T1000 (cell line): ENCODE data around the gene FAM53B.

Experiments
- DNase-seq: peaks from one replicate; lab custom pipeline; 2025; ENCODE audit warnings: mixed read lengths; lab: John Stamatoyannopoulos, UW

FAM53B gene

DNA sequence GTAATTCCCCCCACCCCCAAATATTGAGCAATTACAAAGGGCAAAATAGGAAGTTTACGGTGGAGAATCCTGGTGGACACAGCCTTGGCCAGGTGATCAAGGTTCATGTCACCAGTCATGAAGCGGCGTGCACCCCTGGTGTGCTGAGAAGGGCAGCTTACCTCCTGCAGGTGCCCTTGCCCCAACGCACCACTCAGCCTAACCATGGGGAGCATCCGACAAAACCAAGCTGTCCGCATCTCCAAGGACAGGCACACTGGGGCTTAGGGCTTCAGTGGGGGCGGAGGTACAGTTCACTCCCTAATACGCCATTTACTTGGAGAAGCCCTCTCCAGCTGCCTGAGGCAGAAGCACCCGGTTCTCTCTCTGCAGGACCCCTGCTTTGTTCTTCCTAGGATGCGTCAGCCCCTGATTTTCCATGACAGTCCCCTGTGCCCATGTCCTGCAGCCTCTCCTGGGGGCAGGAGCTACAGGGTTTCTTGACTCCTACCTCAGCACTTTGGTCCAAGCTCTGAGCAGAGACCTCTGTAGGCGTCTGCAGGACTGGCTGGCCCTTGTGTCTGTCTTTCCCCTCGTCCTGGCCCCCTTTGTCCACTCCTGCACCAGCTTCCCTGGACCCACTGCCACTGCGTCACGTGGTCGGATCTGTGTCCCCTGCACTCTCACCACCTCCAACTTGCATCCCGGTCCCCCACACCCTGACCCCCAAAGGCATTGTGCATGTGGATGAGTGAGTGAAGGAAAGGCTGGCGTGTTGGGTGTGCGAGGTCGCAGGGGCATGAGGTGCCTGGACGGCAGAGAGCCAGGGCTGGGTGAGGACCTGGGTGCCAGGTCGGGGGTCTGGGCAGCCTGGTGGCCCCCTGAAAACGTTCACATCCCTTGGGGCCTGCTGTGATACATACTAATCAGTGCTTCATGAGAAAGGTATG lies 168.8 kb downstream of the FAM53B start:
- no peak for DNase-seq

DNA sequence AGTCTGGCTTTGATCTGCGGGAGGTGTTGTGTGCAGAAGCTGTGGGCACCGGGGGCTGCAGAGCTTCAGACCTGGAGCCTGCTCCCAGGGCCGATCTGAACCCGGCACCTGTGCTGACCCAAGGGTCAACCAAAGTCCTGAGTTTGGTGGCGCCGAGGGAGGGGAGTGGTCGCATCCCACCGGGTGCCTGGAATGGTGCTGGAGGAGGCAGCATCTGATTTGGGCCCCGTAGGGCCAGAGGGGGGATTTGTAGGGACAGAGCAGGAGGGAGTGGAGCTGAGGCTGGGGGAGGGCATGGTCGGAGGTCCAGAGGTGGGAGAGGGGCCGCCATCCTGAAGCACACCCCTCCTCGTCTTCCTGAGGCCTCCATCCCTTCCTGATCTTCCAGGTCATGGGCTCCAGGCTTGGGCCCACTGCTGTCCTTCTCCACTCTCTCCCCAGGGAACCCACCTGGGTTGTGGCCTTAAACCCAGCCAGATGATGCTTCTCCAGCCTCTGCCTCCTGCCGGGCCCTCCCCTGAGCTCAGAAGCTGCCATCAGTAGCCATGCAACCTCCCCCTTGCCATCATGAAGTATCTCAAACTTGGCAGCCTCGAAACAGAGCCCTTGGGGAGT lies 169.6 kb downstream of the FAM53B start:
- no peak for DNase-seq

DNA sequence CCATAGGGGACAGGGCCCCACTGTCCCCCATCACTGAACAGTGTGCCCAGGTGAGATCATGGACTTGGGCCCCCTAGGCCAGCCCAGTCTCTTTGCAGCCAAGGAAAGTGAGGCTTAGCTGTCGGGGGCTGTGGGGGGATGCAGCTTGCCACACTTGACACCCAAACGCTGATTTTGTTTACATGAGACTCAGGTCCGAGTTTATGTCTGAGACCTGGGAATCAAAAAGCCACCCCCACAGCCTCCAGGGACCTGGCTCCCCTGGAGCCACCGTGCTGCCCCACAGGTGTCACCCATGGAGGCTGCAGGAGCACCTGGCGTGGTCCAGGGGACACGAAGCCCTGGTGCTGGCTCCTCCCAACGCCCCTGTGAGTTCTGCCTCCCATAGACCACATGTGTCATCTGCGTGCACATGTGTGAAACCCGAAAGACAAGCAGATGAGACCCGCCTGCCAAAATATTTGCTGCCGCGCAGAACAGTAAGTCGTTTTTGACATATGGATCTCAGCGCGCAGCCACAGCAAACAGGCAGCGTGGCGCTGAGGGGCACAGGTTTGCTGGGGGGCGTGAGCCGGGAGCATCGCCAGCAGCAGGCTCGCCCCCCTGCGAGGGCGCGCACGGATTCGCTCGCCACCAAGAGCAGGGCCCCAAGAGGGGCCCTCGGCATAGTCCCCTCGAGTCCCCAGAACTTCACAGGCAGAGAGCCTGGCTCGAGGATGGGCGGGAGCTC lies 170.3 kb downstream of the FAM53B start:
- DNase-seq: no peak

DNA sequence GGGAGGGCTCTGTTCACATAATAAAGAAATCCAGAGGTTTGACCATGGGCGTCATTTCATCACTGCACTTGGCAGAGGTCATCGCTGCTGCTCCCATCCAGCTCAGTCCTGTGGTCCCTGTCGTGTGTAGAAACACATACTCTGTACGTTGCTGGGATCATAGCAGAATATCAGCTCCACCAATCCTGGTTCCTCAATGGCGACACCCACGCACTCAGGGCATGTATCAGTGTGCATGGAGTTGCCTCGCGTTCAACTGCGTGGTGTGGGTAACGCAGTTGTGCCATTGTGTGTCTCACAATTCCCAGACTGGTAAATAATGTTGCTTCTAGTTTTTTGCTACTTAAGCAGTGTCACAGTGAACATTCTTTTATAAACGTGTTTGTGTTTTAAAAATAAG lies 171.4 kb downstream of the FAM53B start:
- no peak for DNase-seq

DNA sequence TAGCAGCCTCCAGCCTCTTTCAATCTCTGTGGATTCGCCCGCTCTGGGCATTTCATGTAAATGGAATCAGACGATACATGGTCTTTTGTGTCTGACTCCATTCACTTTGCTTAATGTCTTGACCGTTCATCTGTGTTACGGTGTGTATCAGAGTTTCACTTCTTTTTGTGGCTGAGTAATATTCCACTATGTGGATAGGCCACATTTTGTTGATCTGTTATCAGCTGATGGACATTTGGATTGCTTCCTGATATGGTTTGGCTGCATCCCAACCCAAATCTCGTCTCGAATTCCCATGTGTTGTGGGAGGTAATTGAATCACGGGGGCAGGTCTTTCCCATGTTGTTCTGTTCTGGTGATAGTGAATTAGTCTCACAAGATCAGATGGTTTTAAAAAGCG lies 173.5 kb downstream of the FAM53B start:
- no peak for DNase-seq

DNA sequence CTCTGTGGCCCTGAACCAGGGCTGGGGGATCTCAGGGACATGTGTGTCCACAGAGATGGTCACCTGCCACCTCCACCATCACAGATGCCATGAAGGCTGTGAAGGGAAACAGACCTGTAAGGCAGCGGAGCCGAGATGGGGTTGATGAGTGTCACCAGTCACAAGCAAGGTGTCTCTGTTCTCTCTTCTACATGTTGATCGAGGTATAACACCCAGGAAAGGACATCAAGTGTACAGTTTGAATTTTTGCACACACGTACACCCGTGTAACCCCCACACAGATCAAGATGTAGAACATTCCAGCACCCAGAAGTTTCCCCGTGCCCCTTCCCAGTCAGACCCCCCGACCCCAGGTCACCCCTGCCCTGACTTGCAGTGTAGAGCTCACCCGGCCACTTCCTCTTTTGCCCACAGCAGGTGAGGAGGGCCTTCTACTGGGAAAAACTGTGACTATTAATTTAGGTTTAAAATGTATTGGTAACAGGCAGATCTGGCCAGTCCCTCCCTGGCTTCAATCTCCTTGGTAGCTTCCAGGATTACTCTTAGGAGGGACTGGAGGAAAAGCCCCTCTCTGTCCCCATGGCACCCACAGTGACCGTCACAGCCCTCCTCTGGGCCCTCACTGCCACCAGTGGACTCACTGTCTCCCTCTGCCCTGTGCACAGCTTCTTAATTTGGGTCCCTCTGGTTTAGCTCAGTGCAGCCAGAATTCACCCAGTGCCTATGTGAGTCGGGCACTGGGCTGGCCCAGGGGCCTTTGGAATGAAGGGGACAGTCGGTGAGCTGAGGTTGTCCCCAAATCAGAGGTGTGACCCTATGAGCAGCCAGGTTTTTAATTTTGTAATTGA lies 174.3 kb downstream of the FAM53B start:
- no peak for DNase-seq
